ENCODE data around the gene ARPC1B. TPM values are rescaled to one million over a fixed set of nuclear protein-coding genes. Genes with fewer than 3 reads are reported as not detected.
A peak's percentile ranks its signal among the peaks of the same experiment; 100 is the strongest.

ARPC1B gene
- total and polyA plus RNA-seq, 10 donors: 302 to 758 (median 418) TPM

DNA sequence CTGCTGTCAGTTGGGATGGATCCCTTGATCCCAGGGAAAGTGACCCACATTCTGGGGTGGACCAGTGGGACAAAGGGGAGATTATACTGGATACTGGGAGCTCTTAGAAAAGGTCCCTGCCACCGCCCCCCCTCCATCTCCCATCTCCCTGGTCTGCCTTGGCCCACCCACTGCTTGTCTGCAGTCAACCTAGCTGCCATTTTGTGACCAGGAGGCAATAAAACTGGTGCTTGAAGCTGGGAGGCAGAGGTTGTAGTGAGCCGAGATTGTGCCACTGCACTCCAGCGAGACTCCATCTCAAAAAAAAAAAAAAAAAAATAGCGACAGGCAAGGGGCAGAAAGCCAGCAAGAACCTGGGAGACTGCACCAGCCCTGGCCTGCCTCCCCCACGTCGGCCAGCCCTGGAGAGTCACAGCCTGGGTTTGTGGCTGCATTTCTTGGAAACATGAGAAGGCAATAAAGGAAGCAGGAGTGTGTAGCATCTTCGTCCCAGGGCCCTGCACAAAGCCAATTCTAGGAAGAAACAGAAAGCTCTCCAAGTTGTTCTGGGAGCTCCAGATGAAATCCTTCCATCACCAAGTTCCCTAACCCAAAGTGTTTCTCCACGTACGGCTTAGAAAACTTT, 4.7 kb upstream of the ARPC1B start:
- DNase-seq: no peak
- TF ChIP-seq POLR2AphosphoS5 (IDR thresholded peaks at IDR 0.05) (no peak), POLR2A (IDR thresholded peaks at IDR 0.05) (no peak)
- TF ChIP-seq, protein P1, sequence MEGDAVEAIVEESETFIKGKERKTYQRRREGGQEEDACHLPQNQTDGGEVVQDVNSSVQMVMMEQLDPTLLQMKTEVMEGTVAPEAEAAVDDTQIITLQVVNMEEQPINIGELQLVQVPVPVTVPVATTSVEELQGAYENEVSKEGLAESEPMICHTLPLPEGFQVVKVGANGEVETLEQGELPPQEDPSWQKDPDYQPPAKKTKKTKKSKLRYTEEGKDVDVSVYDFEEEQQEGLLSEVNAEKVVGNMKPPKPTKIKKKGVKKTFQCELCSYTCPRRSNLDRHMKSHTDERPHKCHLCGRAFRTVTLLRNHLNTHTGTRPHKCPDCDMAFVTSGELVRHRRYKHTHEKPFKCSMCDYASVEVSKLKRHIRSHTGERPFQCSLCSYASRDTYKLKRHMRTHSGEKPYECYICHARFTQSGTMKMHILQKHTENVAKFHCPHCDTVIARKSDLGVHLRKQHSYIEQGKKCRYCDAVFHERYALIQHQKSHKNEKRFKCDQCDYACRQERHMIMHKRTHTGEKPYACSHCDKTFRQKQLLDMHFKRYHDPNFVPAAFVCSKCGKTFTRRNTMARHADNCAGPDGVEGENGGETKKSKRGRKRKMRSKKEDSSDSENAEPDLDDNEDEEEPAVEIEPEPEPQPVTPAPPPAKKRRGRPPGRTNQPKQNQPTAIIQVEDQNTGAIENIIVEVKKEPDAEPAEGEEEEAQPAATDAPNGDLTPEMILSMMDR (IDR thresholded peaks at IDR 0.05 in 8 of 11, conservative IDR thresholded peaks at IDR 0.05 in 3 of 11): no peak
- Histone ChIP-seq H3K9me3 (no peaks in the 10 kb centered on the region), H3K4me1 (peaks cover 4 to 32% (median 13%) of the 10 kb centered on the region in 6 donors), H3K27me3 (replicated peaks in 1 of 7) (no peaks in the 10 kb centered on the region), H3K4me3 (no peak overlapping the region), H3K36me3 (peaks cover 3 to 45% (median 25%) of the 10 kb centered on the region in 6 donors), H3K27ac (no peak overlapping the region)
- WGBS, 5 donors: 66 to 80% (median 73%) methylated on average over 8 to 9 of the region's 9 CpGs
- intact Hi-C loops (cut with DNase I; ENCODE audit: low total_unique reads): loop anchor here (5.0 kb wide), 1 partner anchor 37 kb away; the partner anchor contains the start of genes BUD31 and PDAP1

DNA sequence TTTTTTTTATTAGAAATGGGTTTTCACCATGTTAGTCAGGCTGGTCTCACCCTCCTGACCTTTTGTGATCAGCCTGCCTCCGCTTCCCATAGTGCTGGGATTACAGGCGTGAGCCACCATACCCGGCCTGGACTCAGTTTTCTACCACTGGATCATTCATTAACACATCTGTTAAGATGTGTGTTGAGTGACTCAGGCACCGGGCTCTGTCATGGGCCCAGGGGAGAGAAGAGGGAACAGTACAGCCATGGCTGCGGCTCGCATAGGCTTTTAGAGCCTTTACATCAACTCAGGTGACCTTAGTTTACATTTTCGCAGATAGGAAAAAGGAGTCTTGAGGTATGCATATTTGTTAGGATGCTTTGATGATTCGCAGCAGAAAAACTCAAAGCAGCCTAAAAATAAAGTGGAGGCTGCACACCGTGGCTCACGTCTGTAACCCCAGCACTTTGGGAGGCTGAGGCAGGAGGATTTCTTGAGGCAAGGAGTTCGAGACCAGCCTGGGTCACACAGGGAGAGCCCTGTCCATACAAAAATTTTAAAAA, 3.1 kb upstream of the ARPC1B start:
- H3K9me3 ChIP-seq: no peaks in the 10 kb centered on the region
- intact Hi-C loops (cut with DNase I; ENCODE audit: low total_unique reads): loop anchor here (5.0 kb wide), 1 partner anchor 36 kb away; the partner anchor contains the start of genes BUD31 and PDAP1
- DNase-seq: peak; percentile 63
- H3K4me1 ChIP-seq: peaks cover 11 to 36% (median 25%) of the 10 kb centered on the region in 6 donors
- no peak overlapping the region for H3K27ac ChIP-seq
- WGBS, 5 donors: 90 to 95% (median 92%) methylated on average over 11 of the region's 11 CpGs
- TF ChIP-seq POLR2AphosphoS5 (IDR thresholded peaks at IDR 0.05) (no peak), POLR2A (IDR thresholded peaks at IDR 0.05) (no peak)
- TF ChIP-seq, protein P1 (IDR thresholded peaks at IDR 0.05 in 8 of 11, conservative IDR thresholded peaks at IDR 0.05 in 3 of 11): no peak
- H3K27me3 ChIP-seq (replicated peaks in 1 of 7): no peaks in the 10 kb centered on the region
- H3K4me3 ChIP-seq: no peak overlapping the region
- peaks cover under 1 to 34% (median 12%) of the 10 kb centered on the region in 6 donors for H3K36me3 ChIP-seq

DNA sequence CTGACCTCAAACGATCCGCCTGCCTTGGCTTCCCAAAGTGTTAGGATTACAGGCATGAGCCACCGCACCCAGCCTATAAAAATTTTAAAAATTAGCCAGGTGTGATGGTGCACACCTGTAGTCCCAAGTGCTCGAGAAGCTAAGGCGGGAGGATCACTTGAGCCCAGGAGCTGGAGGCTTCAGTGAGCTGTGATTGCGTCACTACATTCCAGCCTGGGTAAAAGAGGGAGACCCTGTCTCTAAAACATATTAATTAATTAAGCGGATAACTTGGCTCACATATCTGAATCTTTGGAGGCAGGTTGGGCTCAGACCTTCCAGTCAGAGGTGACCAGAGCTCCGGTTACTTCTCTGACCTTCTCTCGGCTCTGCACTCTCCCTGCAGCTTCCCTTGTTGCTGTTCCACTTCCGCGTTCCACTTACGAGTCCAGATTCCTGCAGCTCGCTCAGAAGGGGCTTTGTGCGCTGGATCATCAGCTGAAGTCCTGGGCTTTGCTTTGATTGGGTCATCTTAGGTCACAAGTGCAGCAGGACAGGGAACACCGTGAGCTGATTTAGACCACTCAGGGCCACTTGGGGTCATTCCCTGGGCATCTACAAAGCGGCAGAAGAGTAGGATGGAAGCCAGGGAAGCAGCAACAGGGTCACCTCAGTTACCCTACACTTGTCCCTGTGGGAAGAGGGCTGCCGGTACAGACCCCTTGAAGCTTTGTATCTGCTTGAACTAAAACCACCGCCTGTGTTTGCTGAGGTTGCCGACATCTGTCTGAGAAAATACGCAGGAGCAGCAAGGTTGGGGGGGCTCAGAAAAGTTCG, 2.0 kb upstream of the ARPC1B start:
- 66 to 80% (median 75%) methylated on average over 20 to 21 of the region's 21 CpGs for WGBS, 5 donors
- peaks cover 0 to 34% (median 7%) of the 10 kb centered on the region in 6 donors for H3K36me3 ChIP-seq
- no peak overlapping the region for H3K4me3 ChIP-seq
- peak; percentile 68 for DNase-seq
- peak overlapping the region in 5 of 8 donors; percentile 21 to 99 (median 47) for H3K27ac ChIP-seq
- intact Hi-C loops (cut with DNase I; ENCODE audit: low total_unique reads): loop anchor here (5.0 kb wide), 1 partner anchor 35 kb away; the partner anchor contains the start of genes BUD31 and PDAP1
- H3K9me3 ChIP-seq: no peaks in the 10 kb centered on the region
- TF ChIP-seq POLR2AphosphoS5 (IDR thresholded peaks at IDR 0.05) (peak in 2 of 3 donors; percentile 12), POLR2A (IDR thresholded peaks at IDR 0.05) (no peak)
- H3K27me3 ChIP-seq (replicated peaks in 1 of 7): no peaks in the 10 kb centered on the region
- H3K4me1 ChIP-seq: peaks cover 18 to 46% (median 36%) of the 10 kb centered on the region in 6 donors
